Measurements from ENCODE around the gene TLL1.

Gene TLL1

GRCh38 chr4:165894159-165894558 is 21.1 kb downstream of the TLL1 start:
- DNase-seq (ENCODE audit: low read depth) = no peak

- no peak for DNase-seq (ENCODE audit: low read depth)
These were observed 32.5 kb downstream of the TLL1 start for GRCh38 chr4:165905405-165906027.

- DNase-seq (ENCODE audit: low read depth) = no peak
These were observed 33.2 kb downstream of the TLL1 start for GRCh38 chr4:165906272-165906671.

GRCh38 chr4:165909947-165910346 is 36.9 kb downstream of the TLL1 start:
- no peak for DNase-seq (ENCODE audit: low read depth)

- DNase-seq (ENCODE audit: low read depth) = no peak
These were observed 42.2 kb downstream of the TLL1 start for GRCh38 chr4:165915215-165915614.

- no peak for DNase-seq (ENCODE audit: low read depth)
These were observed 48.5 kb downstream of the TLL1 start for GRCh38 chr4:165921546-165921945.

- no peak for DNase-seq (ENCODE audit: low read depth)
These were observed 49.7 kb downstream of the TLL1 start for GRCh38 chr4:165922747-165923146.

GRCh38 chr4:165926307-165926706 is 53.3 kb downstream of the TLL1 start:
- DNase-seq (ENCODE audit: low read depth) = no peak

- DNase-seq (ENCODE audit: low read depth) = no peak
These were observed 54.3 kb downstream of the TLL1 start for GRCh38 chr4:165927366-165927765.

GRCh38 chr4:165927815-165928214 is 54.8 kb downstream of the TLL1 start:
- no peak for DNase-seq (ENCODE audit: low read depth)

GRCh38 chr4:165928601-165929000 is 55.6 kb downstream of the TLL1 start:
- no peak for DNase-seq (ENCODE audit: low read depth)

- no peak for DNase-seq (ENCODE audit: low read depth)
These were observed 56.6 kb downstream of the TLL1 start for GRCh38 chr4:165929662-165930061.

- DNase-seq (ENCODE audit: low read depth) = no peak
These were observed 58.7 kb downstream of the TLL1 start for GRCh38 chr4:165931741-165932140.

- no peak for DNase-seq (ENCODE audit: low read depth)
These were observed 71.9 kb downstream of the TLL1 start for GRCh38 chr4:165944900-165945299.

- DNase-seq (ENCODE audit: low read depth) = no peak
These were observed 73.0 kb downstream of the TLL1 start for GRCh38 chr4:165945991-165946390.

- DNase-seq (ENCODE audit: low read depth) = no peak
These were observed 74.0 kb downstream of the TLL1 start for GRCh38 chr4:165947019-165947418.

- DNase-seq (ENCODE audit: low read depth) = no peak
These were observed 80.1 kb downstream of the TLL1 start for GRCh38 chr4:165953181-165953580.

GRCh38 chr4:165963621-165964020 is 90.6 kb downstream of the TLL1 start:
- no peak for DNase-seq (ENCODE audit: low read depth)

GRCh38 chr4:165964591-165964990 is 91.6 kb downstream of the TLL1 start:
- no peak for DNase-seq (ENCODE audit: low read depth)

- no peak for DNase-seq (ENCODE audit: low read depth)
These were observed 92.5 kb downstream of the TLL1 start for GRCh38 chr4:165965503-165965902.

- no peak for DNase-seq (ENCODE audit: low read depth)
These were observed 93.8 kb downstream of the TLL1 start for GRCh38 chr4:165966833-165967232.

GRCh38 chr4:165967486-165967885 is 94.4 kb downstream of the TLL1 start:
- DNase-seq (ENCODE audit: low read depth) = no peak

GRCh38 chr4:165970703-165971420 is 97.8 kb downstream of the TLL1 start:
- no peak for DNase-seq (ENCODE audit: low read depth)

GRCh38 chr4:165971446-165971845 is 98.4 kb downstream of the TLL1 start:
- DNase-seq (ENCODE audit: low read depth) = no peak

Data from non-pigmented ciliary epithelial cell (primary cell).